Measurements from ENCODE around the gene MPRIP.

- TF ChIP-seq CTCF (IDR thresholded peaks at IDR 0.05) (no peak), EP300 (IDR thresholded peaks at IDR 0.05) (no peak)
Measured at GRCh38 chr17:17201907-17202306, 159.7 kb downstream of the MPRIP start.
